Psoas muscle (tissue), 8 donors: ENCODE results near the gene ENTHD1. TPM values are rescaled to one million over a fixed set of nuclear protein-coding genes. Genes with fewer than 3 reads are reported as not detected.
"Not testable (repeated sequence)": the region's sequence is repeated elsewhere in the genome, so short reads cannot be mapped to it uniquely, and the experiment has no call there.

Source experiments
- ATAC-seq, 4 donors: fragments of 200-7000 bp; cut with Tn5 transposase; one replicate each; pipeline ENCODE4 v1.9.1; 2020; ENCODE audit warnings: moderate library complexity in 3 of 4, mild to moderate bottlenecking in 2 of 4
- DNase-seq, 2 donors: peaks; one replicate each; pipeline ENCODE4 v3.0.0-alpha.2; 2020
- H3K27ac ChIP-seq: fragments of 200-600 bp; one replicate; pipeline ENCODE4 v1.8.0; 2022
- H3K27me3 ChIP-seq, 3 donors: fragments of 200-600 bp in 1 of 3; one replicate each; pipeline versions ENCODE4 v1.6.1 to v1.8.0; 2013 to 2022; ENCODE audit warnings: low read length in 2 of 3, mild to moderate bottlenecking in 2 of 3, moderate library complexity in 1 of 3; ENCODE audit not compliant: insufficient read depth in 3 of 3
- H3K36me3 ChIP-seq, 2 donors: fragments of 200-600 bp in 1 of 2; one replicate each; pipeline versions ENCODE4 v1.6.1 to v1.8.0; 2013 to 2022; ENCODE audit warnings: low read depth in 1 of 2, mild to moderate bottlenecking in 1 of 2, moderate library complexity in 1 of 2; ENCODE audit not compliant: insufficient read depth in 1 of 2
- H3K4me1 ChIP-seq: fragments of 200-600 bp; one replicate; pipeline ENCODE4 v1.8.0; 2022
- H3K4me3 ChIP-seq: fragments of 200-600 bp; one replicate; pipeline ENCODE4 v1.8.0; 2022; ENCODE audit warnings: mild to moderate bottlenecking
- H3K9me3 ChIP-seq: fragments of 200-600 bp; one replicate; pipeline ENCODE4 v1.8.0; 2022
- CTCF ChIP-seq: fragments of 200-600 bp; IDR thresholded peaks from one replicate; pipeline ENCODE4 v1.8.0; 2022; ENCODE audit warnings: antibody characterized with exemption
- WGBS, 3 donors: extraction: QIAGEN DNeasy Blood & Tissue Kit; methylation state at CpG; one replicate each; pipeline versions ENCODE4 v1.1.6 to v1.1.7; 2013; 5-methylcytosine and 5-hydroxymethylcytosine counted together
- intact Hi-C, 2 donors: fragments of 100-400 bp; cut with DNase I; formaldehyde crosslinking; loops; one replicate each; pipeline versions ENCODE4 v1.11.0 to v1.14.2; 2022
- polyA plus RNA-seq, 3 donors: library from polyadenylated mRNA; stranded (reverse); fragments of 200-250 nt; gene quantifications; one replicate each; pipeline ENCODE4 v1.2.3, GENCODE V29; 2013
- total RNA-seq, 4 donors: library from RNA; stranded (reverse); fragmentation: NEBNext Ultra II Directional in 2 of 4; extraction: Animal tissue kit (Norgen Biotek cat#: 25700) in 2 of 4; gene quantifications; one replicate each; pipeline versions ENCODE4 v1.2.1 to v1.2.4, GENCODE V29; 2021 to 2023
- donor health status: healthy with polysubstance abuse.
- donor health status: DM: no; HTN: no; CAD: no; lungs with moderate emphysema.
- donor health status: Bipolar disorder and iron deficiency.
- donor health status: healthy.
- donor health status: DM: yes; HTN: yes; CAD: no.
- donor health status: DM: no; HTN: no; CAD: no.
- donor health status: DM: no; HTN: no; CAD: no.
- donor health status: DM: yes; HTN: yes; CAD: no.

The ENTHD1 gene
- total and polyA plus RNA-seq, 7 donors: not detected

DNA sequence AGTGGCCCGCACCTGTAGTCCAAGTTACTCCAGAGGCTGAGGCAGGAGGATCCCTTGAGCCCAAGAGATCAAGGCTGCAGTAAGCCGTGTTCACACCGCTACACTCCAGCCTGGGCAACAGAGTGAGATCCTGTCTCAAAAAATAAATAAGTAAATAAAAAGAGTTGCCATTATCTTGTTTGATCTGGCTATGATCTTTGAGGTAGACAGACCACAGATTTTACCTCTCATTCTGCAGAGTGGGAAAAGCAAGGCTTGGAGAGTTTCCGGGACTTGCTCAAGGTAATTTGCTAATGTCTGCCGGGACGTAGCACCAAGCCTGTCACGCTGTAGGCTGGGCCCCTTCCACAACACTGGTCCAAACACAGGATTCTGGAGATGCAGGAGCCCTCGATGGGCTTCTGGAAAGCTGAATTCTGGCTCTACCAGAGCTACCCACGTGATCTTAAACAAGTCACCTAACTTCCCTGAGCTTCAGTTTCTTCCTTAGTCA lies 14.1 kb upstream of the ENTHD1 start:
- 85 to 87% (median 86%) methylated on average over 9 of the region's 9 CpGs for WGBS, 3 donors
- Histone ChIP-seq H3K27ac (no peak overlapping the region), H3K9me3 (no peaks in the 10 kb centered on the region), H3K27me3 (peaks cover 2 to 27% (median 7%) of the 10 kb centered on the region in 3 donors), H3K36me3 (no peaks in the 10 kb centered on the region), H3K4me3 (no peak overlapping the region), H3K4me1 (no peaks in the 10 kb centered on the region)
- no peak for DNase-seq
- intact Hi-C loops: no loop called here
- TF ChIP-seq CTCF: no peak
- ATAC-seq: no peak

GRCh38 chr22:39907047-39907446 lies 13.5 kb upstream of the ENTHD1 start:
- no peaks in the 10 kb centered on the region for H3K4me1 ChIP-seq
- WGBS, 3 donors: 84 to 91% (median 86%) methylated on average over 6 of the region's 6 CpGs
- ATAC-seq (no peak), DNase-seq (no peak)
- TF ChIP-seq CTCF: no peak
- no peak overlapping the region for H3K27ac ChIP-seq
- no peaks in the 10 kb centered on the region for H3K9me3 ChIP-seq
- peaks cover 2 to 23% (median 7%) of the 10 kb centered on the region in 3 donors for H3K27me3 ChIP-seq
- H3K36me3 ChIP-seq: no peaks in the 10 kb centered on the region
- H3K4me3 ChIP-seq: no peak overlapping the region
- intact Hi-C loops: no loop called here

DNA sequence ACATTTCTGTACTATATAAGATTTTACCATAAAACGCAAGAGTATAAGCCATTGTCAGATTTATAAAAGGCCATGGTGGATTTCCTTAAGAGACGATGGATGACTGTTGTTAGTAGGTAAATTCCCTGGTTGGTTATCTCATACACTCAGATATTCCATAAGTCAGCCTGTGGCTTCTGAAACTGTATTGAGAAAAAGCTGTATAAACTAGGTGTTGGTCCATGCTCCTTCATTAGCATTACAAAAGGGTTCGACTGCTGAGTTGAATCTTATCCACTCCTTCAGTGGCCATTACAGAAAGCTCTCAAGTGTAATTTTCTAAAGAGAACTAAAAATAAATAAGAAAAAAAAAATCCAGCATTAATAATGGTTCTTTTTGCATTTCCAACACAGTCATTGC lies 12.6 kb upstream of the ENTHD1 start:
- no peaks in the 10 kb centered on the region for H3K4me1 ChIP-seq
- TF ChIP-seq CTCF: no peak
- no peaks in the 10 kb centered on the region for H3K36me3 ChIP-seq
- H3K4me3 ChIP-seq: no peak overlapping the region
- ATAC-seq: no peak
- intact Hi-C loops: no loop called here
- no peaks in the 10 kb centered on the region for H3K9me3 ChIP-seq
- peaks cover 2 to 22% (median 7%) of the 10 kb centered on the region in 3 donors for H3K27me3 ChIP-seq
- 64 to 70% (median 69%) methylated on average over 3 of the region's 3 CpGs for WGBS, 3 donors
- DNase-seq: no peak
- no peak overlapping the region for H3K27ac ChIP-seq

DNA sequence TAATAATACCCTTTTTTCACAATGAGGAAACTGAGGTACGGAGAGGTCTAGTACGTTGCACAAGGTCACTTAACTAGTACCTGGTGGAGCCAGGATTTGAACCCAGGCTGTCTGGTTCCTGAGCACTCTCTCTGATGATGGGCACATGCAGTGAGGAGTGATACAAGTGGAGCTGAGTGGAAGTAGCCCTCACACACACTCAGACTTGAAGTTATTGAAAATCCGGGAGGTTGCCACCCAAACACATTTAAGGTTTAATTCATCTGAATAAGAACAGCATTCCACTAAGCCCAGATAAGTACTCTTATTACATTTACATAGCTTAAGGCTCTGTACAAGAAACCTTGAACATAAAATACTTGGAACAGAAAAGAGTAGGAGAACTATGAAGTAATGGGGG lies 12.1 kb upstream of the ENTHD1 start:
- ATAC-seq (no peak), DNase-seq (no peak)
- Histone ChIP-seq H3K4me3 (no peak overlapping the region), H3K4me1 (no peaks in the 10 kb centered on the region), H3K9me3 (no peaks in the 10 kb centered on the region), H3K36me3 (no peaks in the 10 kb centered on the region), H3K27me3 (peaks cover 2 to 22% (median 7%) of the 10 kb centered on the region in 3 donors), H3K27ac (no peak overlapping the region)
- intact Hi-C loops: no loop called here
- WGBS, 3 donors: 84 to 92% (median 85%) methylated on average over 3 of the region's 3 CpGs
- no peak for TF ChIP-seq CTCF

DNA sequence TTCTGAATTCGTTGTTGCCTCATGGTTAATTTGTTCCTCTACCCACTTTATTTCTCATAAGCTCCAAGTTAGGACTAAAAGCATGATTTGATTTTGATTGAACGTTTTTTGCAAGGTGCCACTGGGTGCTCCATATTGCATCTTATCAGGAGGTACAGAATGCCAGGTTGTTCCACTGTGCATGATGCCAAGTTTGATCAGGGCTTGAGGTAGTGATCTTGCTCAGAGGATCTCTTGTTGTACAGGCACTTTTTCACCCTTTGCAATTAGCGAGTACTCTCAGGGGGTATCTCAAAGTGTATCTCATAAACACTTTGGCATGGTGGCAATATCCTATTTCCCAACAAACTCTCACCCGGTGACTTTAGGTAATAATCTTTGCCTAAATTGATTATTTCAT lies 11.3 kb upstream of the ENTHD1 start:
- WGBS, 3 donors: 83 to 86% (median 85%) methylated on average over 4 of the region's 4 CpGs

GRCh38 chr22:39904024-39904423 lies 10.5 kb upstream of the ENTHD1 start:
- H3K27ac ChIP-seq, ATAC-seq, H3K4me3 ChIP-seq, H3K36me3 ChIP-seq, DNase-seq, intact Hi-C loops, H3K9me3 ChIP-seq, H3K4me1 ChIP-seq: not testable (repeated sequence)
- H3K27me3 ChIP-seq: peaks cover 2 to 17% (median 7%) of the 10 kb centered on the region in 3 donors
- WGBS, 3 donors: 85 to 91% (median 90%) methylated on average over 10 of the region's 10 CpGs

More for the DNA sequence above, 11.3 kb upstream of the ENTHD1 start:
- DNase-seq (no peak), ATAC-seq (no peak)
- Histone ChIP-seq H3K27me3 (peaks cover 2 to 20% (median 7%) of the 10 kb centered on the region in 3 donors), H3K4me3 (no peak overlapping the region), H3K36me3 (no peaks in the 10 kb centered on the region), H3K27ac (no peak overlapping the region), H3K4me1 (no peaks in the 10 kb centered on the region), H3K9me3 (no peaks in the 10 kb centered on the region)
- TF ChIP-seq CTCF: no peak
- intact Hi-C loops: no loop called here
